GM19468 (cell line): ENCODE results near the gene IPO4.

Experiments
- ATAC-seq: cut with Tn5 transposase; IDR thresholded peaks from one replicate; pipeline ENCODE4 v1.9.1; 2021; ENCODE audit warnings: mild to moderate bottlenecking, moderate library complexity, moderate number of reproducible peaks; ENCODE audit not compliant: unreplicated experiment; ENCODE audit errors: extremely low read depth

The IPO4 gene

GRCh38 chr14:24136684-24137528 lies 51.7 kb downstream of the IPO4 start:
- ATAC-seq: no peak

DNA sequence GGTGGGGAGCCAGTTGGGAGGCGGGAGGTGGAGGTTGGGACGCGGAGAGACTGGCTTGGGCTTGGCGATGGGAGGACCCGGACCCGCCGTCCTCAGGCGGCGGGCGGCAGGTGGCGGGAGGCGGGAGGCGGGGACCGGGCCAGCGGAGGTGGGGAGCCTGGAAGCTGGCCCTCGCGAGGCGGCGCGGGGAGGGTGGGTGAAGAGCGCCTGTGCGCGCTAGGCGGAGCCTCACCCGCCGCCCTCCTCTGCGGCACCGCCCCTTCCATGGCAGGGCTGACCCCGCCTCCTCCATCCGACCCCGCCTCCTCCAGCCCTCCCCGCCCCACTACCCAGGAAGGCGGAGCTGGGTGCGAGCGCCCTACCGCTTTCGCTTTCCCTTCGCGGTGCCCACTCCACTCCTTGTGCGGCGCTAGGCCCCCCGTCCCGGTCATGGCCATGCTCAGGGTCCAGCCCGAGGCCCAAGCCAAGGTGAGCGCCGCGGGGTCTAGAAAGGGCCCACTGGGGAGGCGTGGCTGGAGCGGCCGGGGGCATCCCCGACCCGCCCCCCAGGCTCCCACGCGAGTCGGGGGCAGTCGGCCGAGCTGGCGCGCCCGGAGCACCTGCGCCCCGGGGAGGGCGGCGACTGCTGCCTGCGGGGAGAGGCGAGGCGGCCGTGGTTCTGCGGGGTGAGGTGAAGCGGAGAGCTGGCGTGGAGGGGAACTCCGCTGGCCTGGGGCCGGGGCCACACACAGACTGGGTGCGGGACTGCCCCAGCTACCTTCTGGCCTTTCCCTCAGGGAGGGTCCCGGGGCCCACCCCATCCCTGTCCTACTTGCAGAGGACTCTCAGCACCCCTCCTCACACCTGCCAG lies 52.6 kb downstream of the IPO4 start, which contains the start of gene PSME1:
PSME1 (plus strand) TSS at position 361 of the 850 bp plus-strand sequence; CDS start at position 430, 69 bp downstream.
- peak; percentile 70 for ATAC-seq

DNA sequence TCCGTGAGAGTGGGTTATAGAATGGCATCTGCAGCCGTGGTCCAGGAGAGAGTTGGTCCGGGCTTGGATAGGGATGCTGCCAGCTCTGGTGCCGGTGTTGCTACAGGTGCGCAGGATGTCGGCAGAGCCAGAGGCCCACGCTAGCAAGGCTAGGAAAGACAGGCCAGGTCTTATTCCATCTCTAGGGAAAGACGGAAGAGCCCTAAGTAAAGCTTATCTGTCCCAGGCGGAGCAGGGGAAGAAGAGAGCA lies 53.1 kb downstream of the IPO4 start:
- ATAC-seq: no peak

DNA sequence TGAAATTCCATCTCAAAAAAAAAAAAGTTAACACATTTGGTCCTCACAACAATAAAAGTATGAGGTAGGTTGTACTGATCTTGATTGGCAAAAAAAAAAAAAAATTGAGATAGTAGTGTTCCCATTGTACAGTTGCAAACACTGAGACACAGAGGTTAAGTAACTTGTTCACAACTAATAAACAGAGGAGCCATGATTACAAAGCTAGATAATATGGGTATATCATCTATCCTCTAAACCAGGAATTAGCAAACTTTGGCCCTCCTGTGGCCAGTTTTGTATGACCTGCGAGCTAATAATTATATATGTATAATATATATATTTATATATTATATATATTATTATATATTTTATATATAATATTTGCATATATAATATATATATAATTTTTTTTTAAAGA lies 54.9 kb downstream of the IPO4 start:
- no peak for ATAC-seq

- no peak for ATAC-seq
These were observed 55.6 kb downstream of the IPO4 start for GRCh38 chr14:24132976-24133375.

- ATAC-seq: no peak
These were observed 56.4 kb downstream of the IPO4 start for GRCh38 chr14:24132061-24132685.

GRCh38 chr14:24131549-24131966 lies 57.1 kb downstream of the IPO4 start:
- no peak for ATAC-seq

DNA sequence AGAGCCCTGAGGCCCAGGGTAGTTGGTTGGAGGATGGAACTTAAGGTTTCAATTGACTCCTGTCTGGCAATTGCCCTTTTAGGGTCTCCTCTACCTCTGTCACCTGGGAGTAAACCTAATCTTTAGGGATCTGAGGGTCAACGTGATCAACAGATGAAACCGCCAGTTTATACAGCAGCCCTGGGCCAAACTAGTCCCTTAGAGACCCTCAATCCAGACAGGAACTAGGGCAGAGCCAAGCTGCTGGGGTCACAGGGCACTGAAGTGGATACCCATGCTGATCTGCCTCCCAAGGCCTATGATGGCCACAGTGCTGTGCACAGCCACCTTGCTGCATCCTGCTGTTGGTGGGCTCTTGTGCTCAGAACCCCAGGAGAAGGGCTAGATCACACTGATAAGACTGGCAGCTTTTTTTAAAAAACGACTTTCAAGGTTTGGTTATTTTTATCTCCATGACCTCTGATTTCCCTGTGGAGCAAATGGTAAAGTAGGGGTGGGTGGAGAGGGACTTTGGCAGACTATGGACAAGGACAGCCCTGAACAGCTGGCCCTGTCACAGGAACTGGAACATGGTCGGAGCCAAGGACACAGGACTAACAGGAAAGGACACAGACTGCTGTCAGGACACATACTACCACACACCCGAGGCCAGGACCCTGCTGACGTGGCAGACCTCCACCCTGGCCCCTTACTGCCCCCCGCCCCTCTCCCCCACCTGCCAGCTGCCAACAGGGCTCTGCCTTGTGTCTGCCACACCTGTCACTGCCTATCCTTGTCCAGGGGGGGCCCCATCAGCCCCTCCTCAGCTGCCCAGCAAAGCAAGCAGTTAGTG lies 57.7 kb downstream of the IPO4 start:
- ATAC-seq: no peak

DNA sequence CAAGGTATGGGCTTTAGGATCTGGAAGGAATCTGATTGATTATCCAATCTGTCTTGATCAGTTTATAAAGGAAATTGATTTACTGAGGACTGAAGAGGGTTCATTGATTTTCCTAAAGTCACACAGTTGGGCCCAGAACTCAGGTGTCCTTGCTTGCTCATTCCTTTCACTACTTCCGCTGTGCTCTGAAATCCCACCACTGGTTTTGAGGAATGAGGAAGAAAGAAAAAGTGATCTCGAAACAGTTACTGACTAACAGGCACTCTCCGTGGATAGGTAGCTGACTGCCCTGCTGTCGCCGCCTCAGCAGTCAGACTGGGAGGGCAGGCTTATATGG lies 58.3 kb downstream of the IPO4 start, which contains the start of gene FITM1:
FITM1 (plus strand) TSS at position 280 of the 337 bp plus-strand sequence. CDS start 905 bp downstream, outside the sequence.
- ATAC-seq: no peak
